Measurements from ENCODE around the gene COL13A1. TPM values are rescaled to one million over a fixed set of nuclear protein-coding genes. Genes with fewer than 3 reads are reported as not detected.

COL13A1 gene
- total and polyA plus RNA-seq, 5 experiments from 2014 or later: not detected

- H3K27ac Mint-ChIP-seq: no peak overlapping the region
- POLR2A ChIA-PET: no interaction called here
- no peak for DNase-seq
- no peak for ATAC-seq
- H3K9me3 Mint-ChIP-seq: peaks cover 0 to 33% (median 12%) of the 10 kb centered on the region in 9 donors
- H3K4me1 Mint-ChIP-seq: peaks cover 2 to 11% (median 7%) of the 10 kb centered on the region in 4 donors
- H3K4me3 Mint-ChIP-seq: no peak overlapping the region
- peaks cover 3 to 21% (median 5%) of the 10 kb centered on the region in 3 donors for H3K36me3 Mint-ChIP-seq
- peaks cover 13 to 42% (median 21%) of the 10 kb centered on the region in 5 donors for H3K27me3 Mint-ChIP-seq
Observed at GRCh38 chr10:69974551-69975155, 172.9 kb downstream of the COL13A1 start.

GRCh38 chr10:69976795-69977546, 175.3 kb downstream of the COL13A1 start:
- Mint-ChIP-seq H3K9me3 (peaks cover 13 to 56% (median 31%) of the 10 kb centered on the region in 9 donors), H3K36me3 (peaks cover 3 to 43% (median 21%) of the 10 kb centered on the region in 3 donors), H3K27ac (peak overlapping the region in 1 of 10 donors; percentile 9), H3K4me3 (no peak overlapping the region), H3K4me1 (peaks cover 2 to 11% (median 7%) of the 10 kb centered on the region in 4 donors), H3K27me3 (peaks cover 28 to 58% (median 35%) of the 10 kb centered on the region in 5 donors)
- no peak for DNase-seq
- ATAC-seq: no peak
- POLR2A ChIA-PET: no interaction called here

GRCh38 chr10:69979174-69979573, 177.5 kb downstream of the COL13A1 start:
- ATAC-seq: no peak
- H3K4me3 Mint-ChIP-seq: no peak overlapping the region
- H3K9me3 Mint-ChIP-seq: peaks cover 14 to 68% (median 38%) of the 10 kb centered on the region in 9 donors
- POLR2A ChIA-PET: no interaction called here
- H3K36me3 Mint-ChIP-seq: peaks cover 3 to 52% (median 26%) of the 10 kb centered on the region in 3 donors
- peaks cover 34 to 66% (median 39%) of the 10 kb centered on the region in 5 donors for H3K27me3 Mint-ChIP-seq
- peaks cover 2 to 11% (median 7%) of the 10 kb centered on the region in 4 donors for H3K4me1 Mint-ChIP-seq
- no peak for DNase-seq
- no peak overlapping the region for H3K27ac Mint-ChIP-seq

- no peak overlapping the region for H3K4me3 Mint-ChIP-seq
- peaks cover 3 to 52% (median 26%) of the 10 kb centered on the region in 3 donors for H3K36me3 Mint-ChIP-seq
- DNase-seq (no peak), ATAC-seq (no peak)
- POLR2A ChIA-PET: no interaction called here
- peaks cover 33 to 72% (median 41%) of the 10 kb centered on the region in 5 donors for H3K27me3 Mint-ChIP-seq
- peaks cover 14 to 68% (median 38%) of the 10 kb centered on the region in 9 donors for H3K9me3 Mint-ChIP-seq
- no peak overlapping the region for H3K27ac Mint-ChIP-seq
- peaks cover 2 to 11% (median 7%) of the 10 kb centered on the region in 4 donors for H3K4me1 Mint-ChIP-seq
Observed at GRCh38 chr10:69980672-69981071, 179.0 kb downstream of the COL13A1 start.

GRCh38 chr10:69988094-69988493, 186.4 kb downstream of the COL13A1 start:
- Mint-ChIP-seq H3K4me1 (no peaks in the 10 kb centered on the region), H3K4me3 (no peak overlapping the region), H3K27ac (no peak overlapping the region), H3K27me3 (peaks cover 1 to 30% (median 8%) of the 10 kb centered on the region in 5 donors), H3K36me3 (peaks cover 0 to 1% (median 0%) of the 10 kb centered on the region in 3 donors), H3K9me3 (peaks cover 0 to 5% (median 0%) of the 10 kb centered on the region in 9 donors)
- ATAC-seq: no peak
- DNase-seq: no peak
- POLR2A ChIA-PET: no interaction called here

- no peaks in the 10 kb centered on the region for H3K36me3 Mint-ChIP-seq
- H3K4me3 Mint-ChIP-seq: no peak overlapping the region
- POLR2A ChIA-PET: no interaction called here
- peaks cover 0 to 2% (median 1%) of the 10 kb centered on the region in 4 donors for H3K4me1 Mint-ChIP-seq
- H3K9me3 Mint-ChIP-seq: peaks cover 0 to 3% (median 0%) of the 10 kb centered on the region in 9 donors
- ATAC-seq (no peak), DNase-seq (no peak)
- peaks cover 0 to 19% (median 3%) of the 10 kb centered on the region in 5 donors for H3K27me3 Mint-ChIP-seq
- H3K27ac Mint-ChIP-seq: no peak overlapping the region
Observed at GRCh38 chr10:69991151-69991550, 189.4 kb downstream of the COL13A1 start.

GRCh38 chr10:69994262-69994661, 192.6 kb downstream of the COL13A1 start:
- POLR2A ChIA-PET: no interaction called here
- H3K9me3 Mint-ChIP-seq: peaks cover 0 to 3% (median 0%) of the 10 kb centered on the region in 9 donors
- ATAC-seq (no peak), DNase-seq (peak in 1 of 10 donors; percentile 2)
- H3K4me1 Mint-ChIP-seq: peaks cover 0 to 2% (median 1%) of the 10 kb centered on the region in 4 donors
- no peak overlapping the region for H3K27ac Mint-ChIP-seq
- no peaks in the 10 kb centered on the region for H3K36me3 Mint-ChIP-seq
- peaks cover 0 to 14% (median 0%) of the 10 kb centered on the region in 5 donors for H3K27me3 Mint-ChIP-seq
- no peak overlapping the region for H3K4me3 Mint-ChIP-seq

- no peak for DNase-seq
- POLR2A ChIA-PET: no interaction called here
- no peak for ATAC-seq
Observed at GRCh38 chr10:69996611-69997010, 194.9 kb downstream of the COL13A1 start.

GRCh38 chr10:70000262-70000661, 198.6 kb downstream of the COL13A1 start:
- ATAC-seq (no peak), DNase-seq (no peak)
- Mint-ChIP-seq H3K36me3 (peaks cover 0 to 3% (median 0%) of the 10 kb centered on the region in 3 donors), H3K27ac (no peak overlapping the region), H3K27me3 (peaks cover 10 to 22% (median 17%) of the 10 kb centered on the region in 5 donors), H3K9me3 (peaks cover 0 to 9% (median 0%) of the 10 kb centered on the region in 9 donors), H3K4me1 (no peaks in the 10 kb centered on the region), H3K4me3 (no peak overlapping the region)
- POLR2A ChIA-PET: no interaction called here

More at GRCh38 chr10:69996611-69997010, 194.9 kb downstream of the COL13A1 start:
- Mint-ChIP-seq H3K4me1 (peaks cover 0 to 2% (median 1%) of the 10 kb centered on the region in 4 donors), H3K27ac (no peak overlapping the region), H3K27me3 (peaks cover 0 to 17% (median 4%) of the 10 kb centered on the region in 5 donors), H3K9me3 (peaks cover 0 to 3% (median 0%) of the 10 kb centered on the region in 9 donors), H3K36me3 (no peaks in the 10 kb centered on the region), H3K4me3 (no peak overlapping the region)

GRCh38 chr10:70007116-70007820, 205.6 kb downstream of the COL13A1 start:
- peaks cover 32 to 79% (median 38%) of the 10 kb centered on the region in 5 donors for H3K27me3 Mint-ChIP-seq
- POLR2A ChIA-PET: no interaction called here
- peaks cover 0 to 13% (median 4%) of the 10 kb centered on the region in 3 donors for H3K36me3 Mint-ChIP-seq

More at GRCh38 chr10:70007116-70007820, 205.6 kb downstream of the COL13A1 start:
- ATAC-seq (no peak), DNase-seq (no peak)
- no peak overlapping the region for H3K27ac Mint-ChIP-seq
- peaks cover 0 to 15% (median 6%) of the 10 kb centered on the region in 9 donors for H3K9me3 Mint-ChIP-seq
- H3K4me3 Mint-ChIP-seq: no peak overlapping the region
- H3K4me1 Mint-ChIP-seq: no peaks in the 10 kb centered on the region
